NT2/D1 (cell line): Measurements from ENCODE around the gene ANK2.

Experiments used
- DNase-seq: peaks from one replicate; pipeline ENCODE4 v3.0.0-alpha.2; 2011; ENCODE audit warnings: low read depth, low spot score
- H3K27me3 ChIP-seq: 2 replicates; pipeline ENCODE4 v1.6.0; 2011; ENCODE audit warnings: mild to moderate bottlenecking; ENCODE audit not compliant: insufficient read length, insufficient read depth
- H3K36me3 ChIP-seq: 2 replicates; pipeline ENCODE4 v1.6.1; 2011; ENCODE audit warnings: mild to moderate bottlenecking, low read length, mixed read lengths; ENCODE audit not compliant: insufficient read depth, insufficient read length
- H3K4me1 ChIP-seq: 2 replicates; pipeline ENCODE4 v1.5.1; 2011; ENCODE audit not compliant: insufficient read depth, insufficient read length
- H3K4me3 ChIP-seq: 2 replicates; pipeline ENCODE4 v1.5.1; 2011; ENCODE audit warnings: low read depth; ENCODE audit not compliant: insufficient read length
- H3K9ac ChIP-seq: 2 replicates; pipeline ENCODE4 v1.6.0; 2011; ENCODE audit warnings: low read depth; ENCODE audit not compliant: insufficient read length
- H3K9me3 ChIP-seq: 2 replicates; pipeline ENCODE4 v1.5.1; 2011; ENCODE audit warnings: mild to moderate bottlenecking, low read length; ENCODE audit not compliant: insufficient read depth
- SUZ12 ChIP-seq: IDR thresholded peaks from 2 replicates; pipeline ENCODE4 v1.6.1; 2011; ENCODE audit not compliant: insufficient read length, insufficient read depth; ENCODE audit errors: extremely low read depth
- YY1 ChIP-seq: IDR thresholded peaks from 2 replicates; pipeline ENCODE4 v1.6.1; 2011; ENCODE audit not compliant: insufficient read length, insufficient read depth
- ZNF274 ChIP-seq: IDR thresholded peaks from 2 replicates; pipeline ENCODE4 v1.6.1; 2011; ENCODE audit warnings: mild to moderate bottlenecking, low read depth, low read length

The ANK2 gene

DNA sequence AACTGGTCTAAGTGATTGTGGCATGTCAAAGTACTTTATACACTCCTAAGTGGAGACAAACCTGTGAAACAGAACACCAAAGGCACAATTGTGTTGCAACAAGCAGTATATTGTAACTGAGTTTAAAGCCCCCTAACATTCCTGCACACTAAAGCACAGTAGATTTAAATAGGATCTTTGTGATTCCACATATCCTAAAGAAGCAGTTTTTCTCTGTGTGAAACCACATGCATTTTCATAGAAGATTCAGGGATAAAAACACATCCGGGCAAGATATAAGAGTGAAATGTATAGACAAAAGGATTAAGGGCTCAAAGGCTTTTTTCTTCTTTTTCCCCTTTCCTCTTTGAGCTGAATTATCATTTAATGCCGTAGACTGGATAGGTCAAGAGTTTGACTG, 82.2 kb downstream of the ANK2 start:
- Histone ChIP-seq H3K27me3 (no peaks in the 10 kb centered on the region), H3K4me1 (no peaks in the 10 kb centered on the region), H3K9me3 (no peaks in the 10 kb centered on the region), H3K9ac (no peak overlapping the region), H3K36me3 (no peaks in the 10 kb centered on the region), H3K4me3 (no peak overlapping the region)
- TF ChIP-seq SUZ12 (no peak), ZNF274 (no peak), YY1 (no peak)
- no peak for DNase-seq

DNA sequence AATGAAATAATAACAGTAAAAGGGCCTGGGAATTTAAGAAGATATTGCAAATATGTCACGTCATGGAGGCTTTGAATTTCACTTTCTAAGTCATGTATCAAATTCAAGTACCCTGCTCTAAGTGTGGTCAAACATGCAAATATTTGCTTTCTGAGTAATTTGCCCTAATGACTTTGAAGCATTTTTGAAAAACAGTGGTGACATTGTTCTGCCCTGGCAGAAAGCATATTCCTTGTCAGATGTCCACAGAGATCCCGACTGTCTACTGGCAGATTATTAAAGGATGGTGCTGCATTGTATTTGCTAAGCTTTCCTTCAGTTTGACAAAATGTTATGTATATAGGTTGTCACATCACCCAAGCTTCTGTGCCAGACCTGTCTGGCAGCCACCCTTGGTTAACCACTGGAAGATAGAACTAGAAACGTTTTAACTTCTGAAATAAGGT, 92.5 kb downstream of the ANK2 start:
- DNase-seq: no peak
- H3K4me1 ChIP-seq: peaks cover 3% of the 10 kb centered on the region
- H3K9me3 ChIP-seq: no peaks in the 10 kb centered on the region
- H3K36me3 ChIP-seq: no peaks in the 10 kb centered on the region
- TF ChIP-seq ZNF274: no peak
- no peak for TF ChIP-seq YY1
- no peak for TF ChIP-seq SUZ12
- no peak overlapping the region for H3K9ac ChIP-seq
- H3K4me3 ChIP-seq: no peak overlapping the region
- no peaks in the 10 kb centered on the region for H3K27me3 ChIP-seq

DNA sequence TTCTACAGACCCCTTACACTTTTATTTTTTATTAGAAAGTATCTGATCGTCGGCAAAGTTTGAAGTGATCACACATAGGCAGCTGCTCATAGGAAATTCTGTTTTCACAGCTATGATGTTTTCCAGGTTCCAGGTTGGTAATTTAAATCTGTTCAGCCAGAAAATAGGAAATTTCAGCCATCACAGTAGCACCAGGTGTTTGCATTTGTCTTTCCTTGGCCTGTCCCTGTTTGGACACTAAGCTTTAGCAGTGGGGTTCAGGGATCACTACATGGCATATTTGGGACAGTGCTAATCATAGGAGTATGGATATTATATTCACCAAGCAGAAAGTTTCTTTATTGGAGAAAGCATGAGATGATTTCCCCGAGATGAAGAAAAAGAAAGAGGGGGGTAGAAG, 92.9 kb downstream of the ANK2 start:
- DNase-seq: no peak
- Histone ChIP-seq H3K9me3 (no peaks in the 10 kb centered on the region), H3K27me3 (no peaks in the 10 kb centered on the region), H3K36me3 (no peaks in the 10 kb centered on the region), H3K9ac (no peak overlapping the region), H3K4me3 (no peak overlapping the region), H3K4me1 (peaks cover 3% of the 10 kb centered on the region)
- TF ChIP-seq YY1 (no peak), SUZ12 (no peak), ZNF274 (no peak)

DNA sequence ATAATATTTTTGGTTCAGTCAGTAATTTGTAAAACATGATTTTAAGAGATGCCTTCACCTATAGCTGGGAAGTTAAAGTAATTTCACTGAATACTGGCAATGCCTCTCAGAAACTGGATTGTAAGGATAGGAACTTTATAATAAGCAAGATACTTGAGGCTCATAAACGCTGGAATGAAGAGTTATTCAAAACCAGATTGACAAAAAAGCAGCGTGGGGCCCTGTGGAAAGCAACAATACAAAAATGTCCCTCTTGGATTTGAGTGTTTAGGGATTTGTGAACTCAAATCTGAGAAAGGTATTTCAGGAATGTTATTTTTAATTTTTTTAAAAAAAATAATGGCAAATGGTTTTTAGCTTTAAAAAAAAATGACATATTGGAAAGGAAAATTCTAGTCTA, 94.6 kb downstream of the ANK2 start:
- no peak overlapping the region for H3K9ac ChIP-seq
- peaks cover 3% of the 10 kb centered on the region for H3K4me1 ChIP-seq

DNA sequence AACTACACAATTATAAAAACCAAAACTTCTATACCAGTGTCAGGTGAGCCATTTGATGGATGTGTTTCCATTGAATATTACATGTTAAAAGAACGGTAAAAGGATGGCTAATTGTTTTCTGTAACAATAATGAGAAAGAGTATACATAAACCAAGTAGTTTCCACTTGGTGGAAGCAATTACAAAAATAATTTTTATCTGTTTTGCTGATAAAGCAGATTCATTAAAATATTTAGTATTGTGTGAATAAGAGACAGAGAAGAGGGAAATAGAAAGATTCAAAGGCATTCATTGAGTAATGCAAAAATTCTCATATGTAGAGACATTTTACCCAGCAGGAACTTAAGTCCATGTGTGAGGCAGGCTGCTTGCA, 95.7 kb downstream of the ANK2 start:
- Histone ChIP-seq H3K27me3 (no peaks in the 10 kb centered on the region), H3K4me1 (peaks cover 3% of the 10 kb centered on the region), H3K9ac (no peak overlapping the region), H3K4me3 (no peak overlapping the region), H3K9me3 (no peaks in the 10 kb centered on the region), H3K36me3 (no peaks in the 10 kb centered on the region)
- DNase-seq: no peak
- TF ChIP-seq ZNF274 (no peak), SUZ12 (no peak), YY1 (no peak)

More for the DNA sequence above, 94.6 kb downstream of the ANK2 start:
- Histone ChIP-seq H3K9me3 (no peaks in the 10 kb centered on the region), H3K4me3 (no peak overlapping the region), H3K27me3 (no peaks in the 10 kb centered on the region), H3K36me3 (no peaks in the 10 kb centered on the region)
- TF ChIP-seq ZNF274: no peak
- TF ChIP-seq YY1: no peak
- no peak for TF ChIP-seq SUZ12
- no peak for DNase-seq

DNA sequence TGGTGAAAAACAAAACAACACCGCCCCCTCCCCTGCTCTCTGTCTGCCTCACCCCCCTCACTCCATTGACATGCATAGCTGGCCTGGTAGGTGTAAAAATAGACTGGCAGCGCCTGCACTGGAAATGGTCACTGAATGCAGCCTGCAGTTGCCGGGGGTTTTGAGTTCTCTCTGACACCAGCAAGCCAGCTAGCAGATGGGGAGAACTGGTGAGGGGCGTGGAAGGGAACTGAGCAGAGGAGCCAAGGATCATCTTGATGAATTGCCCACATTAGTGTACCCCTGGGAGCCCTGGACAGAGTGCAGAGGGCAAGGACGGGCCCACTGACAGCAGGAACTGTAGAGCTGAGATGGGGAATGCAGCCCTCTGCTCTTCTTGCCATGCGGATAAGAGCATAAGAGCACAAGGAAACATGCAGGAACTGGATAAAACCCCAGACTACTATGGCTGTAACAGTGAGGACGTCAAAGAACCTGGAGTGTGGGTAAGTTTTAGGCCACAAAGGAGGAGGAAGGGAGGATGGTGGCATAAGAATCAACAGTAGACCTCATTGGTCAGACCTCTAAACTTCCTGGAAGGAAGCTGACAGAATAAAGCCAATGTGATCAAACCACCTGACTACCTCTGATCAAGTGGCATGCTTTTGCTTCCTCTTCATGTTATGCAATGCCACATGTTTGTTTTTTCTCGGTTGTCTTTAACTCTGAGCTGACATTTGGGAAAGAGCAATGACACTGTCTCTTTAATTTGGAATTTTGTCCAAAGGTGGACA, 96.3 kb downstream of the ANK2 start:
- Histone ChIP-seq H3K36me3 (no peaks in the 10 kb centered on the region), H3K9ac (peak overlapping the region; percentile 45), H3K4me3 (peak overlapping the region; percentile 11), H3K4me1 (peaks cover 3% of the 10 kb centered on the region), H3K27me3 (no peaks in the 10 kb centered on the region), H3K9me3 (no peaks in the 10 kb centered on the region)
- TF ChIP-seq YY1: no peak
- no peak for TF ChIP-seq ZNF274
- TF ChIP-seq SUZ12: no peak
- peak; percentile 62 for DNase-seq

DNA sequence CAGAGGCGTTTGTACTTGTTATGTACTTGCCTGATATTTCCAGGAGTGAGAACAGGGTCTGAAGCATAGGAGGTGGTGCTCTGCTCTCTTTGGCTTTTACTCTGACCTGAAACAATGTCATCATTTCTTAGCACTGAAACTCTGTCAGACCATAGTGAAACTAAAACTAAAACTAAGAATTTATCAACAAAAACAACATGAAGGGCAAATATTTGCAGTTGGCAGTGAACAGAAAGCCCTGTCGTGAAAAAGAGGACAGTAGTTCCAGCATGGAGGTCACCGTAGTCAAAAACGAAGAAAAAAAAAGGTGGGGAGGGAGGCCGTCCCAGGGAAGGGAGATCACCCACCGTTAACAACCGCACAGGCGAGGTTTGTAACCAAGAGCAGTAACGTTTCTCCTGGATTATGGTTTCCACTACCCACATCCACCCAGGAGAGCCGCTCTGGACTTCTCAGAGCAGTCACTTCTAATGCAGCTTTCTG, 97.5 kb downstream of the ANK2 start:
- Histone ChIP-seq H3K4me3 (no peak overlapping the region), H3K27me3 (no peaks in the 10 kb centered on the region), H3K36me3 (no peaks in the 10 kb centered on the region), H3K9me3 (no peaks in the 10 kb centered on the region), H3K9ac (no peak overlapping the region), H3K4me1 (peaks cover 3% of the 10 kb centered on the region)
- TF ChIP-seq SUZ12 (no peak), YY1 (no peak), ZNF274 (no peak)
- DNase-seq: no peak
